IMR-90 (cell line): ENCODE data around the gene PRSS1. TPM values are rescaled to one million over a fixed set of nuclear protein-coding genes. Genes with fewer than 3 reads are reported as not detected.

Source experiments
- ATAC-seq: fragments of 200-7000 bp; cut with Tn5 transposase; 2 replicates; pipeline ENCODE4 v1.9.1; 2020; ENCODE audit warnings: low read depth, mild to moderate bottlenecking, moderate library complexity
- BruUV-seq: library from RNA; stranded (reverse); fragments of 400-500 nt; replicated peaks from 2 replicates; lab custom pipeline; 2021; lab: Mats Ljungman, UMichigan
- CTCF ChIA-PET: fragments of 300-600 bp; formaldehyde crosslinking; extraction: SDS; loops from one replicate; lab custom pipeline; 2021; ENCODE audit warnings: antibody characterized with exemption; lab: Yijun Ruan, JAX
- POLR2A ChIA-PET: fragments of 300-600 bp; sonication (Branson Sonifier 250); formaldehyde crosslinking; loops from one replicate; lab custom pipeline; 2022; ENCODE audit warnings: antibody characterized with exemption; ENCODE audit not compliant: unreplicated experiment; lab: Charles Lee
- DNase-seq: peaks from one replicate; pipeline ENCODE4 v3.0.0; 2013
- H2AFZ ChIP-seq: replicated peaks from 2 replicates; pipeline ENCODE3; 2013; ENCODE audit warnings: low read length, mild to moderate bottlenecking; ENCODE audit not compliant: poor library complexity
- H2AK5ac ChIP-seq: 2 replicates; pipeline ENCODE4 v1.6.1; 2013; ENCODE audit warnings: low read depth, low read length, inconsistent platforms
- H2AK9ac ChIP-seq: replicated peaks from 2 replicates; pipeline ENCODE3; 2013; ENCODE audit warnings: mild to moderate bottlenecking, low read depth, low read length, moderate library complexity; ENCODE audit not compliant: poor library complexity
- H2BK120ac ChIP-seq: 2 replicates; pipeline ENCODE4 v1.6.1; 2013; ENCODE audit warnings: low read depth, low read length, inconsistent platforms
- H2BK15ac ChIP-seq: 3 replicates; pipeline ENCODE4 v1.6.1; 2013; ENCODE audit warnings: low read depth, low read length, inconsistent platforms
- H2BK20ac ChIP-seq: 2 replicates; pipeline ENCODE4 v1.6.1; 2013; ENCODE audit warnings: low read depth, mild to moderate bottlenecking, inconsistent platforms, low read length, moderate library complexity
- H2BK5ac ChIP-seq: 2 replicates; pipeline ENCODE4 v1.6.1; 2013; ENCODE audit warnings: mild to moderate bottlenecking, low read depth, low read length, inconsistent platforms; ENCODE audit not compliant: poor library complexity, severe bottlenecking
- H3K14ac ChIP-seq: replicated peaks from 2 replicates; pipeline ENCODE4 v1.6.1; 2013; ENCODE audit warnings: low read depth, low read length, inconsistent platforms
- H3K18ac ChIP-seq: 2 replicates; pipeline ENCODE4 v1.6.1; 2013; ENCODE audit warnings: low read depth, low read length, control low read depth
- H3K23ac ChIP-seq: 2 replicates; pipeline ENCODE4 v1.6.1; 2013; ENCODE audit warnings: low read depth, low read length, inconsistent platforms
- H3K27ac ChIP-seq: 2 replicates; pipeline ENCODE4 v1.5.1; 2013; ENCODE audit warnings: mild to moderate bottlenecking, control low read depth, low read length; ENCODE audit not compliant: insufficient read depth
- H3K27me3 ChIP-seq: 2 replicates; pipeline ENCODE4 v1.6.1; 2013; ENCODE audit warnings: low read length; ENCODE audit not compliant: control insufficient read depth, insufficient read depth
- H3K36me3 ChIP-seq: 2 replicates; pipeline ENCODE4 v1.6.1; 2013; ENCODE audit warnings: low read length, mixed read lengths; ENCODE audit not compliant: control insufficient read depth, insufficient read depth
- H3K4ac ChIP-seq: 2 replicates; pipeline ENCODE4 v1.6.1; 2013; ENCODE audit warnings: low read depth, low read length, inconsistent platforms
- H3K4me1 ChIP-seq: 2 replicates; pipeline ENCODE4 v1.6.1; 2013; ENCODE audit warnings: low read length, mixed read lengths; ENCODE audit not compliant: control insufficient read depth, insufficient read depth
- H3K4me2 ChIP-seq: 2 replicates; pipeline ENCODE4 v1.6.1; 2013; ENCODE audit warnings: low read depth, mild to moderate bottlenecking, control low read depth, low read length, moderate library complexity
- H3K4me3 ChIP-seq: 2 replicates; pipeline ENCODE4 v1.5.1; 2013; ENCODE audit warnings: low read depth, mild to moderate bottlenecking, control low read depth, low read length, moderate library complexity; ENCODE audit not compliant: insufficient read depth
- H3K56ac ChIP-seq: 2 replicates; pipeline ENCODE4 v1.6.1; 2013; ENCODE audit warnings: low read length, inconsistent platforms; ENCODE audit not compliant: insufficient read depth; ENCODE audit errors: extremely low read depth
- H3K79me1 ChIP-seq, 2 experiments: 2 replicates each; pipeline ENCODE4 v1.6.1; 2013; ENCODE audit warnings: low read length in 2 of 2, inconsistent platforms in 1 of 2, low read depth in 1 of 2
- H3K9ac ChIP-seq: 2 replicates; pipeline ENCODE4 v1.6.1; 2013; ENCODE audit warnings: low read depth, low read length, control low read depth
- H3K9me1 ChIP-seq: 2 replicates; pipeline ENCODE4 v1.6.1; 2013; ENCODE audit warnings: low read length, inconsistent platforms; ENCODE audit not compliant: insufficient read depth
- H3K9me3 ChIP-seq: 2 replicates; pipeline ENCODE4 v1.6.1; 2013; ENCODE audit warnings: low read length; ENCODE audit not compliant: control insufficient read depth, insufficient read depth
- H4K20me1 ChIP-seq: 2 replicates; pipeline ENCODE4 v1.6.1; 2013; ENCODE audit warnings: low read length, inconsistent platforms; ENCODE audit not compliant: insufficient read depth
- H4K5ac ChIP-seq: 2 replicates; pipeline ENCODE4 v1.6.1; 2013; ENCODE audit warnings: mild to moderate bottlenecking, low read depth, low read length, control low read depth
- H4K8ac ChIP-seq, 2 experiments: 2 replicates each; pipeline ENCODE4 v1.6.1; 2013; ENCODE audit warnings: low read depth in 2 of 2, low read length in 2 of 2, control low read depth in 1 of 2, inconsistent platforms in 1 of 2
- H4K91ac ChIP-seq: 2 replicates; pipeline ENCODE4 v1.6.1; 2013; ENCODE audit warnings: low read depth, low read length, inconsistent platforms; ENCODE audit not compliant: insufficient read depth
- POLR2A ChIP-seq: IDR thresholded peaks from 2 replicates; pipeline ENCODE4 v1.6.1; 2012; ENCODE audit warnings: mild to moderate bottlenecking, low read depth, low read length
- RAD21 ChIP-seq: IDR thresholded peaks from 2 replicates; pipeline ENCODE4 v1.6.1; 2012; ENCODE audit warnings: low read length, improper control_type of control experiment
- WGBS, 2 experiments: methylation state at CpG; one replicate each; pipeline versions ENCODE4 v1.1.5 to v1.1.7; 2013; ENCODE audit warnings: missing lambda C conversion rate in 2 of 2; ENCODE audit not compliant: insufficient read length in 1 of 2; ENCODE audit errors: extremely low coverage in 2 of 2; 5-methylcytosine and 5-hydroxymethylcytosine counted together
- dilution Hi-C: fragments of 300-500 bp; cut with HindIII; formaldehyde crosslinking; loops from one replicate; pipeline ENCODE4 v1.14.3; 2018; ENCODE audit warnings: low sequenced_read_pairs; ENCODE audit not compliant: unreplicated experiment
- in situ Hi-C: fragments of 300-500 bp; cut with MboI; formaldehyde crosslinking; loops from 3 replicates; pipeline ENCODE4 v1.14.3; 2019; ENCODE audit warnings: low sequenced_read_pairs, inconsistent platforms, mixed read lengths
- intact Hi-C: fragments of 100-400 bp; cut with micrococcal nuclease; formaldehyde crosslinking; loops from 2 replicates; pipeline ENCODE4 v1.10.0; 2022
- polyA plus RNA-seq, 3 experiments: library from polyadenylated mRNA; depleted of rRNA; stranded (reverse); fragments of >200 nt; gene quantifications; 2 replicates each; pipeline ENCODE4 v1.2.3, GENCODE V29; 2012; ENCODE audit warnings: low replicate concordance in 1 of 3
- total RNA-seq: library from RNA; depleted of rRNA; stranded (reverse); fragments of >200 nt; gene quantifications from 2 replicates; pipeline ENCODE4 v1.2.3, GENCODE V29; 2012
- TF ChIP-seq, protein P1 (sequence below): fragments of 150-350 bp; IDR thresholded peaks from 2 replicates; pipeline ENCODE4 v1.6.1; 2017; ENCODE audit warnings: mild to moderate bottlenecking, antibody characterized with exemption, low read length, low read depth

PRSS1 gene
- total and polyA plus RNA-seq, 2 of the 4 experiments (the other 2 are of a cell fraction) = not detected

DNA sequence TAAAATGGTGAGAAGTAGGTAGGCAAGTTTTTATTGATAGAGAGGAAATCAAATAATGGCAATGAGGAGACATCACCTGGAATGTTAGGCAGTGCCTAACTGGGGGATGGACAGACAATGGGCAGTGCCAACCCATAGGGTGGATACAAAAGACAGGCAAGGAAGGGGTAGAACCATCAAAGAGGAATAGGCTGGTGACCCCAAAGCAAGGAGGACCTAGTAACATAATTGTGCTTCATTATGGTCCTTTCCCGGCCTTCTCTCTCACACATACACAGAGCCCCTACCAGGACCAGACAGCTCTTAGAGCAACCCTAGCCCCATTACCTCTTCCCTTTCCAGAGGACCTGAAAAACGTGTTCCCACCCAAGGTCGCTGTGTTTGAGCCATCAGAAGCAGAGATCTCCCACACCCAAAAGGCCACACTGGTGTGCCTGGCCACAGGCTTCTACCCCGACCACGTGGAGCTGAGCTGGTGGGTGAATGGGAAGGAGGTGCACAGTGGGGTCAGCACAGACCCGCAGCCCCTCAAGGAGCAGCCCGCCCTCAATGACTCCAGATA lies 51.5 kb downstream of the PRSS1 start:
- no peaks in the 10 kb centered on the region for H4K20me1 ChIP-seq

More for the DNA sequence above, 51.5 kb downstream of the PRSS1 start:
- Histone ChIP-seq H3K4ac (no peak overlapping the region), H3K36me3 (no peaks in the 10 kb centered on the region), H3K4me1 (no peaks in the 10 kb centered on the region), H2BK5ac (no peak overlapping the region), H4K8ac (no peak overlapping the region), H3K27ac (no peak overlapping the region), H2BK120ac (no peak overlapping the region), H3K27me3 (peaks cover 52% of the 10 kb centered on the region), H2BK15ac (no peak overlapping the region), H2AFZ (no peak overlapping the region), H4K91ac (no peak overlapping the region), H4K5ac (no peak overlapping the region), H3K9me3 (no peaks in the 10 kb centered on the region), H3K79me1 (no peaks in the 10 kb centered on the region), H3K18ac (no peak overlapping the region), H3K4me2 (no peak overlapping the region), H3K9ac (no peak overlapping the region), H2AK5ac (no peak overlapping the region), H3K9me1 (no peaks in the 10 kb centered on the region), H3K14ac (no peak overlapping the region), H3K23ac (no peak overlapping the region), H3K56ac (no peak overlapping the region), H3K4me3 (no peak overlapping the region), H2AK9ac (no peak overlapping the region), H2BK20ac (no peak overlapping the region)
- intact Hi-C loops = no loop called here
- DNase-seq (no peak), ATAC-seq (no peak)
- WGBS, 2 experiments = no CpG with 5 or more reads among the region's 7 CpGs
- TF ChIP-seq, protein P1, sequence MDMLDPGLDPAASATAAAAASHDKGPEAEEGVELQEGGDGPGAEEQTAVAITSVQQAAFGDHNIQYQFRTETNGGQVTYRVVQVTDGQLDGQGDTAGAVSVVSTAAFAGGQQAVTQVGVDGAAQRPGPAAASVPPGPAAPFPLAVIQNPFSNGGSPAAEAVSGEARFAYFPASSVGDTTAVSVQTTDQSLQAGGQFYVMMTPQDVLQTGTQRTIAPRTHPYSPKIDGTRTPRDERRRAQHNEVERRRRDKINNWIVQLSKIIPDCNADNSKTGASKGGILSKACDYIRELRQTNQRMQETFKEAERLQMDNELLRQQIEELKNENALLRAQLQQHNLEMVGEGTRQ = no peak
- TF ChIP-seq RAD21 = no peak
- no peak for TF ChIP-seq POLR2A
- BruUV-seq = no TSS peak
- ChIA-PET CTCF (no interaction called here), POLR2A (no interaction called here)
- in situ Hi-C loops = no loop called here
- dilution Hi-C loops = no loop called here
